GM12878 (cell line): ENCODE data around the gene CAV1. TPM values are rescaled to one million over a fixed set of nuclear protein-coding genes. Genes with fewer than 3 reads are reported as not detected.

Experiments
- ATAC-seq: fragments of 200-7000 bp; cut with Tn5 transposase; 3 replicates; pipeline ENCODE4 v1.9.1; 2020; ENCODE audit warnings: mild to moderate bottlenecking, moderate library complexity
- BruUV-seq: library from RNA; stranded (reverse); fragments of 400-500 nt; replicated peaks from 2 replicates; lab custom pipeline; 2021; lab: Mats Ljungman, UMichigan
- CTCF ChIA-PET: fragments of 300-600 bp; sonication (Branson Sonifier 250); formaldehyde crosslinking; extraction: SDS; loops from one replicate; lab custom pipeline; 2021; ENCODE audit warnings: inconsistent platforms; lab: Yijun Ruan, JAX
- POLR2A ChIA-PET: fragments of 350-600 bp; formaldehyde crosslinking; extraction: SDS; loops from one replicate; lab custom pipeline; 2021; ENCODE audit warnings: inconsistent platforms; lab: Charles Lee
- RAD21 ChIA-PET: fragments of 300-600 bp; sonication (Branson Sonifier 250); formaldehyde crosslinking; loops from one replicate; lab custom pipeline; 2023; ENCODE audit warnings: antibody characterized with exemption; ENCODE audit not compliant: unreplicated experiment; lab: Charles Lee
- SMC1A ChIA-PET: fragments of 300-600 bp; sonication (Branson Sonifier 250); formaldehyde crosslinking; loops from one replicate; lab custom pipeline; 2023; ENCODE audit not compliant: unreplicated experiment, uncharacterized antibody; lab: Charles Lee
- DNase-seq: peaks from one replicate; pipeline ENCODE4 v3.0.0-alpha.2; 2011; ENCODE audit warnings: low read depth, low spot score
- FAIRE-seq: peaks from 3 replicates; lab custom pipeline; 2011; peaks lifted over from hg19 to GRCh38; lab: Jason Lieb, UNC
- H2AFZ ChIP-seq: 2 replicates; pipeline ENCODE4 v1.6.0; 2011; ENCODE audit warnings: low read depth, low read length, control low read depth; ENCODE audit not compliant: control insufficient read depth
- H3K27ac ChIP-seq: 2 replicates; pipeline ENCODE4 v1.5.1; 2011; ENCODE audit warnings: control low read depth; ENCODE audit not compliant: control insufficient read depth, insufficient read depth
- H3K27me3 ChIP-seq, 2 experiments: replicated peaks in 1 of 2; 2 replicates each; pipeline versions ENCODE4 v1.6.0 to v1.6.1; 2011; ENCODE audit warnings: low read length in 1 of 2; ENCODE audit not compliant: control insufficient read depth in 2 of 2, insufficient read depth in 2 of 2
- H3K36me3 ChIP-seq, 2 experiments: 2 replicates each; pipeline ENCODE4 v1.5.1; 2011; ENCODE audit warnings: low read length in 1 of 2; ENCODE audit not compliant: control insufficient read depth in 2 of 2, insufficient read depth in 2 of 2
- H3K4me1 ChIP-seq: 2 replicates; pipeline ENCODE4 v1.6.1; 2011; ENCODE audit warnings: mild to moderate bottlenecking, low read length, moderate library complexity, mixed read lengths; ENCODE audit not compliant: control insufficient read depth, insufficient read depth
- H3K4me2 ChIP-seq: 2 replicates; pipeline ENCODE4 v1.6.0; 2011; ENCODE audit warnings: control low read depth; ENCODE audit not compliant: control insufficient read depth, insufficient read depth
- H3K4me3 ChIP-seq: fragments of 200-600 bp; sonication (generic); 2 replicates; pipeline ENCODE4 v1.5.1; 2016
- H3K79me2 ChIP-seq: 2 replicates; pipeline ENCODE4 v1.6.0; 2011; ENCODE audit warnings: low read length; ENCODE audit not compliant: control insufficient read depth, insufficient read depth
- H3K9ac ChIP-seq: 2 replicates; pipeline ENCODE4 v1.8.0; 2011; ENCODE audit warnings: low read length, control low read depth, mixed read lengths; ENCODE audit not compliant: control insufficient read depth, insufficient read depth
- H3K9me3 ChIP-seq: replicated peaks from 3 replicates; pipeline ENCODE4 v1.5.1; 2011; ENCODE audit warnings: mild to moderate bottlenecking, low read length; ENCODE audit not compliant: control insufficient read depth, insufficient read depth
- H4K20me1 ChIP-seq: 2 replicates; pipeline ENCODE4 v1.6.0; 2011; ENCODE audit not compliant: control insufficient read depth, insufficient read depth
- ZBED1 ChIP-seq: IDR thresholded peaks from 2 replicates; pipeline ENCODE4 v1.6.1; 2016; ENCODE audit warnings: borderline replicate concordance
- WGBS: methylation state at CpG from one replicate; pipeline ENCODE4 v1.1.6; 2016; ENCODE audit warnings: low lambda C conversion rate; ENCODE audit not compliant: insufficient replicate concordance, insufficient coverage; ENCODE audit errors: missing lambda C conversion rate; 5-methylcytosine and 5-hydroxymethylcytosine counted together
- in situ Hi-C: fragments of 300-500 bp; cut with MboI; formaldehyde crosslinking; loops from 9 replicates; pipeline ENCODE4 v1.14.3; 2018; ENCODE audit warnings: mixed read lengths
- intact Hi-C: fragments of 100-400 bp; cut with micrococcal nuclease; formaldehyde crosslinking; loops from one replicate; pipeline ENCODE4 v1.14.2; 2022; ENCODE audit not compliant: unreplicated experiment
- polyA plus RNA-seq, 11 experiments: library from polyadenylated mRNA; depleted of rRNA in 4 of 11; unstranded in 6 of 11; stranded (reverse) in 5 of 11; fragments of >200 nt; fragmentation: Nextera tagmentation in 4 of 11; fragmentation: Illumina TruSeq in 1 of 11; extraction: Ambion mirVana in 4 of 11; extraction: Trizol in 1 of 11; gene quantifications; 1 replicate in 1 of 11; 2 replicates in 10 of 11; pipeline versions ENCODE4 v1.2.1 to v1.2.3, GENCODE V29; 2011 to 2016; ENCODE audit warnings: inconsistent platforms in 2 of 11, missing spikeins in 2 of 11, low read depth in 1 of 11
- total RNA-seq, 4 experiments: library from RNA; depleted of rRNA in 3 of 4; stranded (reverse); fragments of >200 nt in 3 of 4; fragmentation: Illumina TruSeq in 1 of 4; extraction: Trizol in 1 of 4; gene quantifications; 2 replicates each; pipeline versions ENCODE4 v1.2.1 to v1.2.3, GENCODE V29; 2013 to 2021
- TF ChIP-seq, protein P1 (sequence below): fragments of 450-650 bp; IDR thresholded peaks from 2 replicates; pipeline ENCODE4 v1.6.1; 2017; ENCODE audit warnings: low read depth, mild to moderate bottlenecking, moderate library complexity

The CAV1 gene
- total and polyA plus RNA-seq, 10 of the 15 experiments (the other 5 are each of a cell fraction or from before 2014, with no cell fraction given), result 0.45 to 26.5 (median 2.0) TPM

DNA sequence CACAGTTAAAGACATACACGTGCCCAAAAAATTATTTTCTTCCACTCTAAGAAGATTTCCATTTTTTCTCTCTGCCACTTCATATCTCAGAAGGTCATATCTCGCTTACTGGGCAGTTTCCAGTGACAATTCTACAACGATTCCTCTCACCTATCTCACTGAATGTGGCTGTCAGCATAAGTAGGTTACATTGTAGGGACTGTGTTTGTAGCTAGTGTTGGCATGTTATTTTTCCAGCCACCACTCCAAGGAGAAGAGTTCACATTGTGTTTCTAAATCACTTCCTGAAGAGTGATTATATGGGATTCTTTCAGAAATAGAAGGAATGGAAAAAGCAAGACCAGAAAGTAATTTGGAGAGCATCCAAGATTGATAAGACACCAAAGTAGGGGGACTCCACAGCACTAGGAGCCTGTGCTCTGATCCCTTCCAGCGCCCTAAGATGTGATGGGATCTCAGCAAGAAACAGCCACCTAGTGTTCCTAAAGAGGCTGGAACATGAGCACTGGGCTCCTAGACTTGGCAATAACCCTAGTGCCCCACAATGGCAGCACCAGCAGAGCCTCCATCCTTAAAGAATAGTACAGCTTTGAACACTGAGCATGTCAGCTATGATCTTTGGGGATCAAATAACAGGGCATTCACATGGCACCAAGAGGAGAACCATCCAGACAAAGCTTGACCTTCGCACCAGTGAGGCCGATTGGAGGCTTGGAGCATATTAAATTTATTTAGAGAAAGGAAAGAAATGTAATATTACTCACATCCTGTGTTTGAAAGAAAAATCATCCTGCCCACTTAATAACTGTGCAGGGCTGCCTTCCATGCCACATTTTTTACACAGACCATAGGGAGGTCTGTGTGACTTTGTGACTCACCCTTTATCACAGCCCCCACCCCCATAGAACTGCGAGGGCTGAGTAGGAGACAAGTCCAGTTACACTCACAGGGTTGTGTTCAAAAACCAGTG, 51.8 kb downstream of the CAV1 start:
- H3K4me3 ChIP-seq, result no peak overlapping the region
- no peaks in the 10 kb centered on the region for H3K9me3 ChIP-seq
- TF ChIP-seq, protein P1, sequence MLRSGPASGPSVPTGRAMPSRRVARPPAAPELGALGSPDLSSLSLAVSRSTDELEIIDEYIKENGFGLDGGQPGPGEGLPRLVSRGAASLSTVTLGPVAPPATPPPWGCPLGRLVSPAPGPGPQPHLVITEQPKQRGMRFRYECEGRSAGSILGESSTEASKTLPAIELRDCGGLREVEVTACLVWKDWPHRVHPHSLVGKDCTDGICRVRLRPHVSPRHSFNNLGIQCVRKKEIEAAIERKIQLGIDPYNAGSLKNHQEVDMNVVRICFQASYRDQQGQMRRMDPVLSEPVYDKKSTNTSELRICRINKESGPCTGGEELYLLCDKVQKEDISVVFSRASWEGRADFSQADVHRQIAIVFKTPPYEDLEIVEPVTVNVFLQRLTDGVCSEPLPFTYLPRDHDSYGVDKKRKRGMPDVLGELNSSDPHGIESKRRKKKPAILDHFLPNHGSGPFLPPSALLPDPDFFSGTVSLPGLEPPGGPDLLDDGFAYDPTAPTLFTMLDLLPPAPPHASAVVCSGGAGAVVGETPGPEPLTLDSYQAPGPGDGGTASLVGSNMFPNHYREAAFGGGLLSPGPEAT, result no peak
- TF ChIP-seq ZBED1, result 0 out of 2 replicates have a peak, but pooled peaks have one; percentile 21
- BruUV-seq, result no TSS peak
- no peak overlapping the region for H3K27ac ChIP-seq
- H3K27me3 ChIP-seq, result no peaks in the 10 kb centered on the region
- WGBS, result 65% methylated on average over 7 of the region's 7 CpGs
- ChIA-PET CTCF (interaction anchor here (0.6 to 5.7 kb wide), 6 partner anchors 11 to 299 kb away, joined by 3 to 35 read pairs (median 4); no protein-coding TSS in a partner anchor), RAD21 (interaction anchor here (0.9 to 2.0 kb wide), 5 partner anchors 11 to 65 kb away, joined by 3 to 13 read pairs (median 4); no protein-coding TSS in a partner anchor), SMC1A (interaction anchor here (0.9 to 2.9 kb wide), 7 partner anchors 9 to 317 kb away, joined by 3 to 13 read pairs (median 4); no protein-coding TSS in a partner anchor), POLR2A (no interaction called here)
- no peaks in the 10 kb centered on the region for H3K36me3 ChIP-seq
- intact Hi-C loops (loop anchor here (2.0 kb wide), 2 partner anchors 28 to 260 kb away; no protein-coding TSS in a partner anchor), in situ Hi-C loops (no loop called here)
- H4K20me1 ChIP-seq, result no peaks in the 10 kb centered on the region
- peaks cover 25% of the 10 kb centered on the region for H3K4me1 ChIP-seq
- H2AFZ ChIP-seq, result peak overlapping the region; percentile 66
- FAIRE-seq (no peak), DNase-seq (no peak), ATAC-seq (peak; percentile 65)
- peak overlapping the region; percentile 64 for H3K4me2 ChIP-seq
- H3K79me2 ChIP-seq, result no peaks in the 10 kb centered on the region
- no peak overlapping the region for H3K9ac ChIP-seq
